Endometrial microvascular endothelial cells (primary cell): ENCODE data around the gene CLSTN1. TPM values are rescaled to one million over a fixed set of nuclear protein-coding genes. Genes with fewer than 3 reads are reported as not detected.

Source experiments
- in situ Hi-C: cut with HindIII; loops from 2 replicates; pipeline ENCODE4 v1.10.0; 2017; ENCODE audit warnings: low sequenced_read_pairs, low pct_unique_long_range_greater_than_20kb; ENCODE audit errors: inconsistent ontology term
- total RNA-seq: library from RNA; depleted of rRNA; stranded (reverse); fragments of >200 nt; gene quantifications from one replicate; pipeline ENCODE4 v1.2.3, GENCODE V29; 2015; ENCODE audit errors: inconsistent ontology term

Gene CLSTN1
- total RNA-seq, 1 donor from 2014 or later = 98.4 TPM

- in situ Hi-C loops = no loop called here
These were observed 112.2 kb downstream of the CLSTN1 start for GRCh38 chr1:9711466-9712020.

GRCh38 chr1:9710037-9710436 is 113.7 kb downstream of the CLSTN1 start:
- in situ Hi-C loops = no loop called here

GRCh38 chr1:9706178-9706577 is 117.6 kb downstream of the CLSTN1 start:
- in situ Hi-C loops = no loop called here

DNA sequence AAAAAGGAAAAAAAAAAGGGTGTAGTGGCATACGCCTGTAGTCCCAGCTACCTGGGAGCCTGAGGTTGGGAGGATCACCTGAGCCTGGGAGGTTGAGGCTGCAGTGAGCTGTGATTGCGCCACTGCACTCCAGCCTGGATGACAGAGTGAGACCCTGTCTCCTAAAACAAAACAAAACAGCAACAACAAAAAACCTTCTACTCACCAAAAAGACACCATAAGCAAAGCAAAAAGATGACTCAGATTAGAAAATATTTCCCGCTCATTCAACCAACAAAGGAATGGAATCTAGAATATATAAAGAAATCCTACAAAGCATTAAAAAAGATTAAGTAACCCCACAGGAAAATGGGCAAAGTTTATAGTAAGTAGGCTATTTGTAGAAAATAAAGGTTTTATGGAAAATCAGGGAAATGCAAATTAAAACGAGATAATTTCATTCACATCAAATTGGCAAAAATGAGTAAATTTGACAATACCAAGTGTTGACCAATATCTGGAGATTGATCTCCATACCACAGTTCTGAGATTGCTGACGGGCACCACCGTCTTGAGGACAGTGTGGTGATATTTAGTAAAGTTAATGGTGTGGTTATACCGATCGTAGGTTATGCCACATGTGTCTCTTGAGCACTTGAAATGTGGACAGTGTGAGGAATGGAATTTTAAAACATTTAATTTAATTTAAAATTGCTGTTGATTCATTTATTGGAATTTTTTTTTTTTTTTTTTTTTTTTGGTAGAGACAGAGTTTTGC is 118.2 kb downstream of the CLSTN1 start:
- in situ Hi-C loops = no loop called here

GRCh38 chr1:9703681-9704080 is 120.1 kb downstream of the CLSTN1 start:
- in situ Hi-C loops = no loop called here

- in situ Hi-C loops = no loop called here
These were observed 120.6 kb downstream of the CLSTN1 start for GRCh38 chr1:9703165-9703509.

DNA sequence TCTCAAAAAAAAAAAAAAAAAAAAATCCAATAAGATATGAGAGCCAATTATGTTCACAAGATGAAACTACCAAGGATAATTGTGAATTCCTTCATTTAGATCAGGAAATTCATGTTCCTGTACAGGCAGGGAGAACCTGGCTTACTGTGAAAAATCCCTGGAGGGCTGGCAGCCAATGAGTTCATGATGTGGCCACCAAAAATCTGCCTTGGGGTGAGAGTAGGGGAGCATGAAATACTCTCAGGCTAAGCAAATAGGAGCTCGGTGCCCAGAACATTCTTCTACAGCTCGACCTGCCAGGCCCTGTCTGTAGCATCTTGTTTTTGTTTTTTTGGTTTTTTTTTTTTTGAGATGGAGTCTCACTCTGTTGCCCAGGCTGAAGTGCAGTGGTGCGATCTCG is 122.1 kb downstream of the CLSTN1 start:
- in situ Hi-C loops = no loop called here

DNA sequence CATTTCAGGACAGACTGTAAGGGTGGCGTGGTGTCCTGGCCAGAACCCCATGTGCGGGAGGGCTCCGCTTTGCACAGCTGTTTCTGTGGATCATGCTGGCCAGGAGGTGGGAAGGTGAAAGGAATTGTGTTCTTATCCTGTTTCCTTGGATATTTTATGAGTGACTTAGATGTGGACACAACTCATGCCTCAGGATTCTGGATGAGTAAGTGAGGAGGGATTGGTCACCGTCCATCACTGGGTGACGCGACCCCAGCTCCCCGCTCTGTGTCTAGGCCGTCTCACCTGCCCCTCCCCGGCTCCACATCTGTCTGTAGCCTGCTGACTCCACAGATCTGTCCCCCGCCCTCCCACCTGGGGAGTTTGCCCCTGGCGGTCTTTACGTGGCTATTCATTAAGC is 123.4 kb downstream of the CLSTN1 start:
- in situ Hi-C loops = no loop called here

GRCh38 chr1:9699361-9699760 is 124.4 kb downstream of the CLSTN1 start:
- in situ Hi-C loops = no loop called here

DNA sequence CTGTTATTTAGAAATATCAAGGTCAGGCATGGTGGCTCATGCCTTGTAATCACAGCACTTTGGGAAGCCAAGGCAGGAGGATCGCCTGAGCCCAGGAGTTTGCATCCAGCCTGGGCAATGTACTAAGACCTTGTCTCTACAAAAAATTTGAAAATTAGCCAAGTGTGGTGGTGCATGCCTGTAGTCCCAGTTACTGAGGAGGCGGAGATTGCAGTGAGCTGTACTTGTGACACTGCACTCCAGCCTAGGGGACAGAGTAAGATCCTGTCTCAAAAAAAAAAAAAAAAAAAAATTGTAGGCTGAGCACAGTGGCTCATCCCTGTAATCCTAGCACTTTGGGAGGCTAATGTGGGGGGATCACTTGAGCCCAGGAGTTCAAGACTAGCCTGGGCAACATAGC is 127.0 kb downstream of the CLSTN1 start:
- in situ Hi-C loops = no loop called here

- in situ Hi-C loops = no loop called here
These were observed 132.1 kb downstream of the CLSTN1 start for GRCh38 chr1:9691691-9692090.

DNA sequence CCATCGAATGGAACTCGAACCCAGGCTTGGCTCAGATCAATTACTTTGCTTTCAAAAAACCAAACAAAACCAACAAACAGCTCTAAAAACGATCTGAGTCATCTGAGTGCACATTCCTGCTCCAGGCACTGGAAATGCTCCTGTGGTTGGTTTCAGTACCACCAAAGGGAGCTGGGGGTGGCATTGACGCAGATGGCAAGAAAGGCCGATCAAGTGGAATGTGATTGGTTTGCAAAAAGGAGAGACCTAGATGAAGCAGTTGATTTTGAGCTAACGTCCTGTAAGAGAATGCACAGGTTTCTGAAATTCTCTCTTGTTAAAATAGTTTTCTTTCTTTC is 132.7 kb downstream of the CLSTN1 start:
- in situ Hi-C loops = no loop called here

DNA sequence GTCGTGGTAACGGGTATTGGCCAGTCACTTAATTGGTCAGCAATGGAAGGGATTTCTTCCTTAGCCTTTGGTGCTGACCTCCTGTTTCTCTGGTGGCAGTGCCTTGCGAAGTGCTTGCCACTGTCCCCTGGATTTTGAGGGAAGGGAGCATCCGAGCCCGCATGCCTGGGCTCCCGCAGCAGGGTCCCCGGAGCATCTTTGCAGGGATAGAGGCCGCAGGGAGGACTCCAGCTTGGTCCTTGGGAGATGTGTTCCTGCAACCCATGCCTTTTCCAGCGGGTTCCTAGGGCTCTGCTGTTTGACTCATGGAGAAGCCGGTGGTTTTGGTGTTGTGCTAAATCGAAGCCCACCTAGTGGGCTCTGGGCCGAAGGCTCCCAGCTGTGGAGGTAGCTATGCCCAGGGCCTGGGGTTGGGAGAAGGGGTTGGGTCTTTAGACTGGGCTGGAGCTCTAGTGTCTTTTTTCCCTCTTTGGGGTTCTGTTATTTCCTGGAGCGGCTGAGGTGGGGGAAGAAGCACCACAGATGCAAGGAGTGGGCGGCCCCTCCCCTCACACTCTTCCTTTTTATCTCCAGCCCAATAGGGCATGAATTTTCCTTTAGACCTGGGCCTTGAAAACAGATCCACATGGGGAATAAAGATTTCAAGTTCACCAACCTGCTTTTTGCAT is 133.2 kb downstream of the CLSTN1 start:
- in situ Hi-C loops = no loop called here

DNA sequence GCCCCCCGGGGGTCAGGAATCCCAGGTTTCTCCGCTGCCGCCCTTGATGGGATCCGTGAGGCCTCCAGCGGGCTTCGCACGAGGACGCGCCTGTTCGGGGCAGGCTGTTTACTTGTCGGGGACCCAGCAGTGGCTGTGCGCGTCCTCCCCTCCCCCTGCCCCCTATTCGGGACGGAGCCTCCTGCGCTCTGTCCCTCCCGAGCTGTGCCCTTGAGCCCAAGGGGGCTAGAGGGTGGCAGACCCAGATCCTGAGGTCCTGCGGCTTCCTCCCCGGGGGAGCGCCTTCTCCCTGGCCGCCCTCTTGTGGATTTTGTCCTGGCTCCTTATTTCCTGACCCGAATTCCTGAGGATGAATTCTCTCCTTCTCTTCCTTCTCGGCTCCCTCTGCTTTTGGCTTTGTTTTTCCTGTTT is 133.8 kb downstream of the CLSTN1 start:
- in situ Hi-C loops = no loop called here

DNA sequence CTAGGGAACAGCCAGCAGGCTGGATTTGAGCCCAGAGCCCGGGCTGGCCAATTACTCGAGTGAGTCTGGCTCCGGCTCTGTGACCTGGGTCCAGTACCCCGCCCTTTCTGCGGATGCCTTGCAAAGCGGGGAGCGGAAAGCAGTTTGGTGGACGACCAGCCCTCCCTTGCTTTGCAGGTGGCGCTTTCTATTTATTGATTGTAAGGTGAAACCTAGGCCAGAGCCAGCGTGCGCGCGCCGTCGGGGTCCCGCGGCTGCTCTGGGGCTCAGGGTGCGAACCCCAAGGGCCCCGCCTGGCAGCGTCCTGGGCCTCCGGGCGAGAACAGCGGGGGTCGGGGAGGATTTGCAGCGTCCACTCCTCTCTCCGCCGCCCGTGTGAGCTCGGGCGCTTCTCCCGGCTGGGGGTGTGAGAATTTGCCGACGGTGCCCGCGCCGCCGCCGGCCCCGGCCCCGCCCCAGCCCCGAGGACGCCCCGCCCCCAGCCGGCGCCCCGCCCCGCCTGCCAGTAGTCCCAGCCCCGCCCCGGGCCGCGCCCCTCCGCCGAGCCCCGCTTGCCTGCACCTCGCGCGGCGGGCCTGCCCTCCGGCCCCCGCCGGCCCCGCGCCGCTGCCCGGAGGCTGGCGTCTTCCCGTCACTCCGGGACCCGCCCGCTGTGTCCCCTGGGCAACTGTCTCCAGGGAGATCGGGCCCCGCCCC is 134.6 kb downstream of the CLSTN1 start:
- in situ Hi-C loops = no loop called here

- in situ Hi-C loops = no loop called here
These were observed 135.2 kb downstream of the CLSTN1 start for GRCh38 chr1:9688599-9688998.

DNA sequence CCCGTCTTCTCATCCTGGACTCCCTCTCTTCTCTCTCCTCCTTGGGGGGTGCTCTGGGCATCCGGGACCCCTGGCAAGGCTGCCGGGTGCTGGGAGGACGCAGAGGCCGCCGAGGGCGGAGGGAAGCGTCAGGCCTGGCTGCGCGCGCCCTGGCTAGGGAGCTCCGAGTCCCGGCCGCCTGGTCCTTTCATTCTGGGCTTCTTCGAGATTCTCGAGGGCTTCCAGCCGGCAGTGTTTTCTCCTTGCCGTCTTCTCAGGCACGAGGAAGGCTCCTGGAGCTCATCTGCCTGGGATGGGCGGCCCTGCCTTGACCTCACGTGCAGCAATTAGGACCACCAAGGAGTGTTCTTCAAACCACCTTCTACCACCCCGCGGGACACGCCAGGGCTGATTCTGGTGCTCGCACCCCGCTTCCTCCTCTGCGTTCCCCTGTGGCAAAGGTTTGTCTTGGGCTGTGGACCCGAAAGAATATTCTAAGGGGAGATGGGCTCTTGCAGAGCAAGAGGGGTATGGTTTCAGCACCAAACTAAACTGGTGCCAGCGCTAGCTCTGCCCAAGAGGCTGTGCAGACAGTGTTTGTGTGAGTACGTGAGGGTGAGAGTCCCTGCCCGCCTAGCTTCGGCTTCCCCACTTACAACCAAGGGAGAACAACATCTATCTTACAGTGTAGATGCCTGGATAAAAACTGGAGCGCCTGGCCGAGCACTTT is 135.7 kb downstream of the CLSTN1 start:
- in situ Hi-C loops = no loop called here

- in situ Hi-C loops = no loop called here
These were observed 136.5 kb downstream of the CLSTN1 start for GRCh38 chr1:9687120-9687873.

GRCh38 chr1:9684801-9685200 is 139.0 kb downstream of the CLSTN1 start:
- in situ Hi-C loops = no loop called here
